Measurements from ENCODE around the gene PRM1.
A peak's percentile ranks its signal among the peaks of the same experiment; 100 is the strongest.

Gene PRM1

GRCh38 chr16:11250091-11250785, 30.9 kb downstream of the PRM1 start:
- no peak overlapping the region for H3K4me2 ChIP-seq (ENCODE audit: low read length, poor library complexity, severe bottlenecking)
- no peak overlapping the region for H3K9ac ChIP-seq (ENCODE audit: low read length)
- H3K4me3 ChIP-seq (ENCODE audit: insufficient read depth in 1 of 2, low read depth in 1 of 2, low read length in 2 of 2), result no peak overlapping the region
- 75% methylated on average over 16 of the region's 16 CpGs for WGBS
- H2BK120ac ChIP-seq (ENCODE audit: low read depth, low read length), result no peak overlapping the region
- peaks cover 5% of the 10 kb centered on the region for H3K79me1 ChIP-seq (replicated peaks; ENCODE audit: low read length, poor library complexity, severe bottlenecking)
- H3K4me1 ChIP-seq (ENCODE audit: control insufficient read depth, insufficient read depth, low read depth, low read length), result peaks cover 38% of the 10 kb centered on the region
- H3K18ac ChIP-seq (ENCODE audit: low read depth in 1 of 2, low read length in 2 of 2), result no peak overlapping the region
- H3K36me3 ChIP-seq (ENCODE audit: control insufficient read depth in 1 of 2, insufficient read depth in 2 of 2, low read depth in 1 of 2, low read length in 2 of 2), result peaks cover 0 to 33% of the 10 kb centered on the region in 2 experiments
- H4K91ac ChIP-seq (ENCODE audit: low read length), result no peak overlapping the region
- peak overlapping the region in 1 of 2 experiments; percentile 15 for H2BK12ac ChIP-seq (ENCODE audit: low read length in 2 of 2)
- H2BK15ac ChIP-seq (ENCODE audit: low read depth, poor library complexity, severe bottlenecking), result no peak overlapping the region
- peak overlapping the region in 1 of 2 experiments; percentile 48 for H3K23ac ChIP-seq (ENCODE audit: low read length in 2 of 2)
- H4K8ac ChIP-seq (ENCODE audit: low read length), result no peak overlapping the region
- H3K27ac ChIP-seq (ENCODE audit: low read length, poor library complexity, severe bottlenecking), result peak overlapping the region; percentile 5
- DNase-seq, result no peak
- H2BK5ac ChIP-seq (ENCODE audit: low read depth, low read length, poor library complexity, severe bottlenecking), result no peak overlapping the region
- H2AFZ ChIP-seq (ENCODE audit: low read depth, low read length), result no peak overlapping the region
- H3K4ac ChIP-seq (ENCODE audit: low read depth in 1 of 2, low read length in 2 of 2), result no peak overlapping the region
- H3K14ac ChIP-seq (ENCODE audit: low read length in 2 of 2), result no peak overlapping the region
- H3K9me3 ChIP-seq (ENCODE audit: control insufficient read depth, low read length), result no peaks in the 10 kb centered on the region
- peak overlapping the region; percentile 17 for H2AK5ac ChIP-seq (ENCODE audit: low read length, severe bottlenecking)
- no peaks in the 10 kb centered on the region for H3K27me3 ChIP-seq (ENCODE audit: control insufficient read depth in 1 of 2, insufficient read depth in 1 of 2, low read length in 2 of 2)

GRCh38 chr16:11249233-11250061, 31.7 kb downstream of the PRM1 start:
- Histone ChIP-seq H2BK120ac (ENCODE audit: low read depth, low read length) (no peak overlapping the region), H2BK12ac (ENCODE audit: low read length in 2 of 2) (peak overlapping the region in 1 of 2 experiments; percentile 21), H3K4ac (ENCODE audit: low read depth in 1 of 2, low read length in 2 of 2) (peak overlapping the region in 1 of 2 experiments; percentile 18), H4K91ac (ENCODE audit: low read length) (peak overlapping the region; percentile 83), H3K4me3 (ENCODE audit: insufficient read depth in 1 of 2, low read depth in 1 of 2, low read length in 2 of 2) (no peak overlapping the region), H3K18ac (ENCODE audit: low read depth in 1 of 2, low read length in 2 of 2) (peak overlapping the region in 1 of 2 experiments; percentile 19), H3K4me1 (ENCODE audit: control insufficient read depth, insufficient read depth, low read depth, low read length) (peaks cover 32% of the 10 kb centered on the region), H2BK5ac (ENCODE audit: low read depth, low read length, poor library complexity, severe bottlenecking) (no peak overlapping the region), H3K14ac (ENCODE audit: low read length in 2 of 2) (no peak overlapping the region), H3K9me3 (ENCODE audit: control insufficient read depth, low read length) (no peaks in the 10 kb centered on the region), H2BK15ac (ENCODE audit: low read depth, poor library complexity, severe bottlenecking) (no peak overlapping the region), H3K36me3 (ENCODE audit: control insufficient read depth in 1 of 2, insufficient read depth in 2 of 2, low read depth in 1 of 2, low read length in 2 of 2) (peaks cover 0 to 27% of the 10 kb centered on the region in 2 experiments), H2AK5ac (ENCODE audit: low read length, severe bottlenecking) (no peak overlapping the region), H2AFZ (ENCODE audit: low read depth, low read length) (no peak overlapping the region), H4K8ac (ENCODE audit: low read length) (peak overlapping the region; percentile 8), H3K23ac (ENCODE audit: low read length in 2 of 2) (no peak overlapping the region), H3K27me3 (ENCODE audit: control insufficient read depth in 1 of 2, insufficient read depth in 1 of 2, low read length in 2 of 2) (no peaks in the 10 kb centered on the region), H3K27ac (ENCODE audit: low read length, poor library complexity, severe bottlenecking) (no peak overlapping the region), H3K79me1 (replicated peaks; ENCODE audit: low read length, poor library complexity, severe bottlenecking) (peaks cover 5% of the 10 kb centered on the region), H3K4me2 (ENCODE audit: low read length, poor library complexity, severe bottlenecking) (no peak overlapping the region), H3K9ac (ENCODE audit: low read length) (no peak overlapping the region)
- WGBS, result 95% methylated on average over 61 of the region's 63 CpGs
- DNase-seq, result no peak

GRCh38 chr16:11248133-11248532, 33.0 kb downstream of the PRM1 start:
- H2BK120ac ChIP-seq (ENCODE audit: low read depth, low read length), result no peak overlapping the region
- H3K79me1 ChIP-seq (replicated peaks; ENCODE audit: low read length, poor library complexity, severe bottlenecking), result peaks cover 3% of the 10 kb centered on the region
- H3K14ac ChIP-seq (ENCODE audit: low read length in 2 of 2), result no peak overlapping the region
- H2BK5ac ChIP-seq (ENCODE audit: low read depth, low read length, poor library complexity, severe bottlenecking), result no peak overlapping the region
- no peak overlapping the region for H3K4me3 ChIP-seq (ENCODE audit: insufficient read depth in 1 of 2, low read depth in 1 of 2, low read length in 2 of 2)
- H3K9ac ChIP-seq (ENCODE audit: low read length), result no peak overlapping the region
- no peak overlapping the region for H4K8ac ChIP-seq (ENCODE audit: low read length)
- no peak for DNase-seq
- H3K4me1 ChIP-seq (ENCODE audit: control insufficient read depth, insufficient read depth, low read depth, low read length), result peaks cover 24% of the 10 kb centered on the region
- 98% methylated on average over 7 of the region's 8 CpGs for WGBS
- H3K4me2 ChIP-seq (ENCODE audit: low read length, poor library complexity, severe bottlenecking), result no peak overlapping the region
- H3K27ac ChIP-seq (ENCODE audit: low read length, poor library complexity, severe bottlenecking), result no peak overlapping the region
- no peak overlapping the region for H3K18ac ChIP-seq (ENCODE audit: low read depth in 1 of 2, low read length in 2 of 2)
- no peak overlapping the region for H3K23ac ChIP-seq (ENCODE audit: low read length in 2 of 2)
- H2AFZ ChIP-seq (ENCODE audit: low read depth, low read length), result no peak overlapping the region
- H3K36me3 ChIP-seq (ENCODE audit: control insufficient read depth in 1 of 2, insufficient read depth in 2 of 2, low read depth in 1 of 2, low read length in 2 of 2), result peaks cover 0 to 19% of the 10 kb centered on the region in 2 experiments
- no peak overlapping the region for H2BK15ac ChIP-seq (ENCODE audit: low read depth, poor library complexity, severe bottlenecking)
- H2AK5ac ChIP-seq (ENCODE audit: low read length, severe bottlenecking), result no peak overlapping the region
- H3K9me3 ChIP-seq (ENCODE audit: control insufficient read depth, low read length), result no peaks in the 10 kb centered on the region
- peaks cover 0 to 7% of the 10 kb centered on the region in 2 experiments for H3K27me3 ChIP-seq (ENCODE audit: control insufficient read depth in 1 of 2, insufficient read depth in 1 of 2, low read length in 2 of 2)
- no peak overlapping the region for H3K4ac ChIP-seq (ENCODE audit: low read depth in 1 of 2, low read length in 2 of 2)
- H2BK12ac ChIP-seq (ENCODE audit: low read length in 2 of 2), result no peak overlapping the region
- H4K91ac ChIP-seq (ENCODE audit: low read length), result no peak overlapping the region

- Histone ChIP-seq H3K18ac (ENCODE audit: low read depth in 1 of 2, low read length in 2 of 2) (no peak overlapping the region), H3K27me3 (ENCODE audit: control insufficient read depth in 1 of 2, insufficient read depth in 1 of 2, low read length in 2 of 2) (peaks cover 0 to 16% of the 10 kb centered on the region in 2 experiments), H3K27ac (ENCODE audit: low read length, poor library complexity, severe bottlenecking) (no peak overlapping the region), H2AK5ac (ENCODE audit: low read length, severe bottlenecking) (no peak overlapping the region), H3K4me2 (ENCODE audit: low read length, poor library complexity, severe bottlenecking) (no peak overlapping the region), H4K8ac (ENCODE audit: low read length) (no peak overlapping the region), H3K9ac (ENCODE audit: low read length) (no peak overlapping the region), H3K36me3 (ENCODE audit: control insufficient read depth in 1 of 2, insufficient read depth in 2 of 2, low read depth in 1 of 2, low read length in 2 of 2) (peaks cover 0 to 9% of the 10 kb centered on the region in 2 experiments), H2BK5ac (ENCODE audit: low read depth, low read length, poor library complexity, severe bottlenecking) (no peak overlapping the region), H3K9me3 (ENCODE audit: control insufficient read depth, low read length) (no peaks in the 10 kb centered on the region), H3K79me1 (replicated peaks; ENCODE audit: low read length, poor library complexity, severe bottlenecking) (no peaks in the 10 kb centered on the region), H3K4me3 (ENCODE audit: insufficient read depth in 1 of 2, low read depth in 1 of 2, low read length in 2 of 2) (no peak overlapping the region), H3K23ac (ENCODE audit: low read length in 2 of 2) (no peak overlapping the region), H3K4me1 (ENCODE audit: control insufficient read depth, insufficient read depth, low read depth, low read length) (peaks cover 11% of the 10 kb centered on the region), H2AFZ (ENCODE audit: low read depth, low read length) (no peak overlapping the region), H3K4ac (ENCODE audit: low read depth in 1 of 2, low read length in 2 of 2) (no peak overlapping the region), H2BK12ac (ENCODE audit: low read length in 2 of 2) (peak overlapping the region in 1 of 2 experiments; percentile 31), H4K91ac (ENCODE audit: low read length) (no peak overlapping the region), H2BK120ac (ENCODE audit: low read depth, low read length) (no peak overlapping the region), H3K14ac (ENCODE audit: low read length in 2 of 2) (no peak overlapping the region), H2BK15ac (ENCODE audit: low read depth, poor library complexity, severe bottlenecking) (no peak overlapping the region)
- DNase-seq, result no peak
Observed at GRCh38 chr16:11245988-11246387, 35.1 kb downstream of the PRM1 start.

Measured in mesenchymal stem cell (in vitro differentiated cells and primary cell).